Heart left ventricle (tissue), 16 donors: ENCODE measurements around the gene ATP6V0A1. TPM values are rescaled to one million over a fixed set of nuclear protein-coding genes. Genes with fewer than 3 reads are reported as not detected.

ENCODE experiments used
- ATAC-seq, 4 donors: fragments of 200-7000 bp; cut with Tn5 transposase; one replicate each; pipeline ENCODE4 v1.9.1; 2020 to 2022; ENCODE audit warnings: moderate library complexity in 4 of 4, mild to moderate bottlenecking in 3 of 4, moderate number of reproducible peaks in 1 of 4
- DNase-seq, 5 donors: peaks; one replicate each; pipeline ENCODE4 v3.0.0-alpha.2; 2020
- H3K27ac ChIP-seq, 12 donors: fragments of 200-600 bp; sonication (generic) in 4 of 12; one replicate each; pipeline versions ENCODE4 v1.5.0 to v1.8.0; 2016 to 2022; ENCODE audit warnings: mild to moderate bottlenecking in 2 of 12
- H3K27me3 ChIP-seq, 9 donors: fragments of 200-600 bp; sonication (generic) in 2 of 9; one replicate each; pipeline versions ENCODE4 v1.5.1 to v1.8.0; 2016 to 2022; ENCODE audit warnings: mild to moderate bottlenecking in 3 of 9
- H3K36me3 ChIP-seq, 9 donors: fragments of 200-600 bp; sonication (generic) in 2 of 9; one replicate each; pipeline versions ENCODE4 v1.5.0 to v1.8.0; 2018 to 2022; ENCODE audit warnings: mild to moderate bottlenecking in 2 of 9
- H3K4me1 ChIP-seq, 12 donors: fragments of 200-600 bp; sonication (generic) in 4 of 12; one replicate each; pipeline versions ENCODE4 v1.5.0 to v1.8.0; 2016 to 2022; ENCODE audit warnings: mild to moderate bottlenecking in 3 of 12
- H3K4me3 ChIP-seq, 12 donors: fragments of 200-600 bp; sonication (generic) in 4 of 12; one replicate each; pipeline versions ENCODE4 v1.5.0 to v1.8.0; 2017 to 2022; ENCODE audit warnings: mild to moderate bottlenecking in 9 of 12, moderate library complexity in 4 of 12
- H3K9me3 ChIP-seq, 12 donors: fragments of 200-600 bp; sonication (generic) in 4 of 12; one replicate each; pipeline versions ENCODE4 v1.5.0 to v1.8.0; 2016 to 2022; ENCODE audit warnings: mild to moderate bottlenecking in 1 of 12
- POLR2A ChIP-seq, 2 donors: fragments of 450-650 bp; IDR thresholded peaks; one replicate each; pipeline ENCODE4 v1.6.1; 2017; ENCODE audit warnings: antibody characterized with exemption in 2 of 2, mild to moderate bottlenecking in 2 of 2, moderate library complexity in 2 of 2
- WGBS, 4 donors: extraction: QIAGEN DNeasy Blood & Tissue Kit in 2 of 4; methylation state at CpG; one replicate each; pipeline versions ENCODE4 v1.1.5 to v1.1.7; 2013 to 2018; 5-methylcytosine and 5-hydroxymethylcytosine counted together
- intact Hi-C, 10 donors: fragments of 100-400 bp; cut with DNase I; formaldehyde crosslinking; loops; one replicate each; pipeline versions ENCODE4 v1.11.1 to v1.14.2; 2022
- polyA plus RNA-seq, 2 donors: library from polyadenylated mRNA; stranded (reverse); fragments of 200-250 nt; gene quantifications; one replicate each; pipeline ENCODE4 v1.2.3, GENCODE V29; 2013
- total RNA-seq, 9 donors: library from RNA; depleted of rRNA in 2 of 9; stranded (reverse); fragments of >200 nt in 2 of 9; fragmentation: NEBNext Ultra II Directional in 3 of 9; extraction: Animal tissue kit (Norgen Biotek cat#: 25700) in 3 of 9; gene quantifications; one replicate each; pipeline versions ENCODE4 v1.1.0 to v1.2.4, GENCODE V29; 2016 to 2023
- TF ChIP-seq, protein P1 (sequence below), 12 donors: fragments of 200-600 bp; sonication (generic) in 4 of 12; IDR thresholded peaks; one replicate each; pipeline versions ENCODE4 v1.5.0 to v1.8.0; 2018 to 2022; ENCODE audit warnings: antibody characterized with exemption in 12 of 12, mild to moderate bottlenecking in 5 of 12
- donor health status: ischemic (EF 13 %, LVEDD 7.1; RV severe dilation, severe dysfunction).
- donor health status: healthy with polysubstance abuse.
- donor health status: DM: no; HTN: yes; CAD: no.
- donor health status: DM: no; HTN: no; CAD: no.
- donor health status: ischemic (EF 25% LVEDD 6.9; RV normal size, moderate dysfunction).
- donor health status: ischemic (EF 25% LVEDD 5.7; RV mildly dilated, moderate dysfunction).
- donor health status: healthy.
- donor health status: DM: yes; HTN: yes; CAD: no.
- donor health status: ischemic (EF 35%, LVEDD 5.7; RV mildly dilated, moderate dysfunction).
- donor health status: nonischemic (EF 11% LVEDD 7.7; RV severe dilation, severe dysfunction).
- donor health status: DM: yes; HTN: yes; CAD: no.
- donor health status: PGD.
- donor health status: ischemic (EF 29% LVEDD 5.4; RV normal size, mild dysfunction).
- donor health status: nonischemic (EF 23%, LVEDD 6.1; RV moderate dilation, normal function).

ATP6V0A1 gene
- total and polyA plus RNA-seq, 11 donors, result 24.3 to 65.9 (median 35.9) TPM

DNA sequence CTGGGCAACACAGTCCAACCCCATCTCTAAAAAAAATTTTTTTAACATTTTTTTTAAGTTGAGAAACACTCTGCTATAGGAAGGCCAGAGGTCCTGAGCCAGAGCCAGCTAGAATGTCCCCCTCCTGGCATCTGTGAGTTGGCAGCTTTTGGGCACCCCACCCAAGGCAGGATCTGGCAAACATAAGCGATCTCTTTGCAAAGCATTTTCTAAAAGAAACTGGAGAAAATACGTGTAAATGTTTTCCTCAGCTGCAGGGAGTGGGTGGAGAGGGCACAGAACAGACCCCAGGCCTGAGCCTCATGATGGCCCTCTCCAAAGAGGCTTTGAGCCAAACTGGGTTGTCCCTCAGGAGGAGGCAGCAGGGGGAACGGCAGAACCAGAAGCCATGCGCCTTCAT, 47.3 kb upstream of the ATP6V0A1 start:
- Histone ChIP-seq H3K36me3 (peaks cover 0 to 8% (median 0%) of the 10 kb centered on the region in 9 donors), H3K27ac (peak overlapping the region; percentile 65 to 100 (median 82)), H3K27me3 (no peaks in the 10 kb centered on the region), H3K4me3 (peak overlapping the region in 4 of 12 donors; percentile 2 to 30 (median 12)), H3K4me1 (peaks cover 33 to 100% (median 95%) of the 10 kb centered on the region in 12 donors), H3K9me3 (no peaks in the 10 kb centered on the region)
- ATAC-seq (no peak), DNase-seq (no peak)
- TF ChIP-seq, protein P1, sequence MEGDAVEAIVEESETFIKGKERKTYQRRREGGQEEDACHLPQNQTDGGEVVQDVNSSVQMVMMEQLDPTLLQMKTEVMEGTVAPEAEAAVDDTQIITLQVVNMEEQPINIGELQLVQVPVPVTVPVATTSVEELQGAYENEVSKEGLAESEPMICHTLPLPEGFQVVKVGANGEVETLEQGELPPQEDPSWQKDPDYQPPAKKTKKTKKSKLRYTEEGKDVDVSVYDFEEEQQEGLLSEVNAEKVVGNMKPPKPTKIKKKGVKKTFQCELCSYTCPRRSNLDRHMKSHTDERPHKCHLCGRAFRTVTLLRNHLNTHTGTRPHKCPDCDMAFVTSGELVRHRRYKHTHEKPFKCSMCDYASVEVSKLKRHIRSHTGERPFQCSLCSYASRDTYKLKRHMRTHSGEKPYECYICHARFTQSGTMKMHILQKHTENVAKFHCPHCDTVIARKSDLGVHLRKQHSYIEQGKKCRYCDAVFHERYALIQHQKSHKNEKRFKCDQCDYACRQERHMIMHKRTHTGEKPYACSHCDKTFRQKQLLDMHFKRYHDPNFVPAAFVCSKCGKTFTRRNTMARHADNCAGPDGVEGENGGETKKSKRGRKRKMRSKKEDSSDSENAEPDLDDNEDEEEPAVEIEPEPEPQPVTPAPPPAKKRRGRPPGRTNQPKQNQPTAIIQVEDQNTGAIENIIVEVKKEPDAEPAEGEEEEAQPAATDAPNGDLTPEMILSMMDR (IDR thresholded peaks at IDR 0.05), result no peak
- TF ChIP-seq POLR2A (IDR thresholded peaks at IDR 0.05), result no peak
- intact Hi-C loops, result no loop called here
- WGBS, 4 donors, result 18 to 32% (median 29%) methylated on average over 4 of the region's 4 CpGs

DNA sequence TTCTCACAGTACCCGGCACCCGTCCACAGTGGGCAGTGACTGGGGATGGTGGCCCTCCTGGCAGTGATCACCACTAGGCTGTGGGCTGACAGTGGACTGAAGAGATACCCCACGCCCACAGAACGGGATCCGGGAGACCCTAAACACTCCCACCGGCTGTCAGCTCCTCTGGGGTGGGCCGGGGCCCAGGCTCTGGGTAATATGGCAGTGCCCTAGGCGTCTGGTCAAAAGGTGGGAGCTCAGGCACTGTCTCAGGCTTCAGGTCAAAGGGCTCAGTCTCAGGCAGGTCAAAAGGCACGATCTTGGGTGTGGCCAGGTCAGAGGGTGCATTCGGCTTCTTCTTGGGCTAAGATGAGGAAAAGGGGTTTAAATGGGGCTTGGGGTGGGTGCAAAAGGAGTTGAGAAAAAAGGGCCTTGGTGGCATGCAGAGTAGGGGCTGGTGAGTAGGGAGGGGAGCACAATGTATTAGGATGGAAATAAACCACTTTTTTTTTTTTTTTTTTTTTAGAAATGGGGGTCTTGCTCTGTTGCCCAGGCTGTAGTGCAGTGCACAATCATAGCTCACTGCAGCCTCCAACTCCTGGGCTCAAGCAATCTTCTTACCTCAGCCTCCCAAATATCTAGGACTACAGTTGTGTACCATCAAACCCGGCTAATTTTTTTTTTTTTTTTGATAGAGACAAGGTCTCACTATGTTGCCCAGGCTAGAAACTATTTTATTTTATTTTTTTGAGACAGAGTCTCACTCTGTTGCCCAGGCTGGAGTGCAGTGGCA, 46.6 kb upstream of the ATP6V0A1 start:
- Histone ChIP-seq H3K36me3 (peaks cover 0 to 8% (median 0%) of the 10 kb centered on the region in 9 donors), H3K4me1 (peaks cover 27 to 100% (median 95%) of the 10 kb centered on the region in 12 donors), H3K27ac (peak overlapping the region; percentile 65 to 100 (median 82)), H3K4me3 (peak overlapping the region in 4 of 12 donors; percentile 2 to 30 (median 12)), H3K27me3 (no peaks in the 10 kb centered on the region), H3K9me3 (no peaks in the 10 kb centered on the region)
- TF ChIP-seq POLR2A (IDR thresholded peaks at IDR 0.05), result no peak
- TF ChIP-seq, protein P1 (IDR thresholded peaks at IDR 0.05), result no peak
- DNase-seq, result peak in 1 of 5 donors; percentile 26
- ATAC-seq, result no peak
- WGBS, 4 donors, result 54 to 59% (median 56%) methylated on average over 11 of the region's 11 CpGs
- intact Hi-C loops, result no loop called here

DNA sequence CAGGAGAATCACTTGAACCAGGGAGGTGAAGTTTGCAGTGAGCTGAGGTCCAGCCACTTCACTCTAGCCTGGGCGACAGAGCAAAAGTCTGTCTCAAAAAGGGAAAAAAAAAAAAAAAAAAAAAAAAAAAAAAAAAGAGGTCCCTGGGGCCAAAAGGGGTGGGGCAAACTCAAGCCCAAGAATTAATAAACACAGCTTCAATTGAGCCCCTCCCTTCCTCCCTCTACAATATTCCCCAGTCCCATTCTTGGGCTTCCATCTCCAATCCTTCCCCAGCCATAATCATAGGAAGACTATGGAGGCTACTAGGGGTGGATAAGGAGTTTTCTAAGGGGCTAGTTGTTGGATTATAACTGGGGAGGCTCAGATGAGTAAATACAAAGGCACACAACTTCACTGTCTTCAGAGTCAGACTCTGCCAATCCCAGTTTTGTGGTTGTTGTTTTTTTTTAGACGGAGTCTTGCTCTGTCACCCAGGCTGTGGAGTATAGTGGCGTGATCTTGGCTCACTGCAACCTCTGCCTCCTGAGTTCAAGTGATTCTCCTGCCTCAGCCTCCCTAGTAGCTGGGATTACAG, 45.1 kb upstream of the ATP6V0A1 start:
- Histone ChIP-seq H3K27me3 (no peaks in the 10 kb centered on the region), H3K4me3 (peak overlapping the region in 1 of 12 donors; percentile 4), H3K36me3 (peaks cover 0 to 16% (median 0%) of the 10 kb centered on the region in 9 donors), H3K4me1 (peaks cover 20 to 100% (median 94%) of the 10 kb centered on the region in 12 donors), H3K9me3 (no peaks in the 10 kb centered on the region), H3K27ac (peak overlapping the region; percentile 16 to 100 (median 68))
- TF ChIP-seq, protein P1 (IDR thresholded peaks at IDR 0.05), result no peak
- TF ChIP-seq POLR2A (IDR thresholded peaks at IDR 0.05), result no peak
- intact Hi-C loops, result no loop called here
- WGBS, 4 donors, result 48 to 66% (median 61%) methylated on average over 3 of the region's 3 CpGs
- ATAC-seq (peak in 1 of 4 donors; percentile 27), DNase-seq (peak in 2 of 5 donors; percentile 11 to 47)
